ENCODE results near the gene IGFBP4.

Gene IGFBP4

DNA sequence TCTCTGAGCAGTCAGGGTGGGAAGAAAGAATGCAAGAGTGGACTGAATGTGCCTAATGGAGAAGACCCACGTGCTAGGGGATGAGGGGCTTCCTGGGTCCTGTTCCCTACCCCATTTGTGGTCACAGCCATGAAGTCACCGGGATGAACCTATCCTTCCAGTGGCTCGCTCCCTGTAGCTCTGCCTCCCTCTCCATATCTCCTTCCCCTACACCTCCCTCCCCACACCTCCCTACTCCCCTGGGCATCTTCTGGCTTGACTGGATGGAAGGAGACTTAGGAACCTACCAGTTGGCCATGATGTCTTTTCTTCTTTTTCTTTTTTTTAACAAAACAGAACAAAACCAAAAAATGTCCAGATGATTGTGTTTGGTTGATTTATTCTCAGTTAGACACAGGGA is 14.1 kb downstream of the IGFBP4 start:
- DNase-seq = no peak

DNA sequence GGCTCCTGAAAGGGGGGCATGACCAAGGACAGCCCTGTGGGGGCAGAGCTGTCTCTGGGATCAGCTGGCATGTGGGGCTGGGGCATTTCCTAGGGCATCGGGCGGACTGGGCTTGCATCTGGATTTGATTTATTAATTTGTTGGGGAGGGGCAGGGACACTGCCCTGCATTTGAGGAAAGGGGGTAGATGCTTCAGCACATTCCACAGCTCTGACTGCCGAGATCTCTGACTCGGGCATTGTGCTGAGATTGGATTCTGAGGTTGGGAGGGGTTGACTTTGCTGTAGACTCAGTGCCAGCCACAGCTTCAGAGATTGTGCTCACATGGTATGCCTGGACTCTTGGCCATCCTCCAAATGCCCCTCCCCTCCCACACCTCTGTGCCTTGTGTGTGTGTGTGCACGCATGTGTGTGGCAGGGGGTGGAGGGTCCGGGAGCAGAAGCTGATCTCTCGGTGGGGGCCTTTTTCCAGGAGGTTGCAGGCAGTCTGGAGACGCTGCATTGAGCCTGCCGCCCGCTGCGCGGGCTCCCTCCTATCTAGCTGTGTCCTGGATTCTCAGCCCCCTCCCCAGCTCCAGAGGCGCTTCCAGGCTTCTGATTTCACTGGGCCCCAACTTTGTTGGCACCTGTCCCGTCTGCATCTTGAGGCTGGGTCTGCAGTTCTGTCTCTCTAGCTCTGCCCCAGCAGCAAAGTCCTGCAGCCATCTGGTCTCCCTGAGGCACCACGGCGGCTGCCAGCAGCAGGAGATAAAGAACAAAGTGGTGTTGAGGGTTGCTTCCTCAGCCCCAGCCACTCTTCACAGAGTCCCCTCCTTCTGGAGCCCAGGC is 14.9 kb downstream of the IGFBP4 start:
- DNase-seq = no peak

DNA sequence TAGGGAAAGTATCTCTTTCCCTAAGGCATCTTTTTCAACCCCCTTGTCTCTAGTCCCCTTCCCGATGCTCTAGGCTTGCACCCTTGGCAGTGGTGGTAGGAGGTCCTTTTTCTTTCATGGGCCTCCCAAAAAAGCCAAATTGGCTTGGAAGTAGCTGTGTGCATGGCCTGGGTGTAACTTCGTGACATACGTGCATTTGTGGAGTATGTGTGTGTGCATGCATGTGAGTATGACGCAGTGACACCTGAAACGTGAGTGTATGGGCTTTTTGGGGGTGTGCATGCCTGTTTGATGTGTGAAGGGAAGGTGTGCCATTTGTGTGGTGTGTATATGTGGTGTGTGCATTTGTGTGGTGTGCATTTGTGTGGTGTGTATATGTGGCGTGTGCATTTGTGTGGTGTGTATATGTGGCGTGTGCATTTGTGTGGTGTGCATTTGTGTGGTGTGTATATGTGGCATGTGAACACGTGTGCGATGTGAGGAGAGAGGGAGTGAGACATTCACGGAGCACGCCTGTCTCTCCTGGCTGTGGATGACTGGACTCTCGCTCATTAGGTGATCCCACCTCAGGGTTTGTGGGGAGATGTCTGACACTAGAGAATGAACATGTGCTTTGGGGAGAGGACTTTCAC is 15.7 kb downstream of the IGFBP4 start:
- DNase-seq = no peak

DNA sequence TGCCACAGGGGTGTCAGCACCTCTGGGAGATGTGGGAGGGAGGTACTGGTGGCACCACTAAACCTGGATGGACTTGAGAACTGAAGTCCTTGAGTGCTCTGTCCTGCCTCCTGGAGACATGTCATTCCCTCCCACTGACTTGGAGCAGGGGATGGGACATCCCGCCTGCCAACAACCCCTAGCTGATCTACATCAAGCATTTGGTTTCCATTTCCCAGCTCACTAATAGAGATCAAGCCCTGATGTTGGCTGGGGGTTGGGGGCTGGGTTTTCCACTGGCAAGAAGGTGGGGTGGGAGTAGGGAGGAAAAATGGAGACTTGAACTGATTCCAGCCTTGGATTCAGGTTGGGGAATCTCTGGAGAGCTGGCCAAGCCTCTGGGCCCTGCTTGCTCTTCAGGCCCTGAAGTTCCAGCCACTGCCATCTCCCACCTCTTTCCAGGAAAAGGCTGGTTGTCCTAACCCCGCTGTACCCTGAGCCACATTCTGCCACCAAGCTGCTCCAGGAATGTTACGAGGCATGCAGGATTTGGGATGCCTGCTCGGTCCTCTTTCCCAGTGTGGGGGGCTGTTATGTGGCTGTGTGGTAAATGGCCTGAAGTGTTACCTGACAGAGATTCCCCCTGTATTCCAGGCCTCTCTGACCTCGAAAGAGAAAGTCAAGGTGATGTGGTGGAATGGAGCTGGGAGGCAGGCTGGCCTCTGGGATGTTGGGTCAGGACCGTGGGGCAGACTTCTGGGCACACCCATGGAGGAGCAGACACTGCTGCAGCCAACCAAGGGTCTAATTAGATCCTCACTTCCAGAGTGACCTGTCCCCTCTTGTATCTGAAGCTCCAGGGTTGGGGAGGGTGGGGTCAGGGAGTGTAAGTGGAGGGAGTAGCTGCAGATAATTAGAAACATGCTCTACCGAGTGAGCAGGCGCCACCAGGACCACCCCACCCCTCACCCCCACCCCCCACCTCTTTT is 16.7 kb downstream of the IGFBP4 start:
- DNase-seq = no peak

DNA sequence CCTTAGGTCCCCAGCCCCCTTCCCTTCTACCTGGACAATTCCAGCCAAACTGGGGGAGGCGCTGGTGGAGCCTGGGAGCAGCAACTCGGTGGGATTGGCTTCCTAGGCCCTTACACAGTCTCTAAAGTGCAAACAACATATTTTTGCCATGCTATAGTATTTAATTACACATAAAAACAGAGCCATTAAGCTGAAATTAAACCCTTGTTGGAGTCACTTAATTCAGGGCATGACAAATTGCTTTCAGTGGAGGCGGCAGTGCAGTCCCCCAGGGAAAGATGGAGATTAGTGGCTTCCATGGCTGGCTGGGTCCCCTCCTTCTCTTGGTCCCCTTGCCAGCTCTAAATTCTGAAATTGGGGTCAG is 17.3 kb downstream of the IGFBP4 start:
- DNase-seq = no peak

DNA sequence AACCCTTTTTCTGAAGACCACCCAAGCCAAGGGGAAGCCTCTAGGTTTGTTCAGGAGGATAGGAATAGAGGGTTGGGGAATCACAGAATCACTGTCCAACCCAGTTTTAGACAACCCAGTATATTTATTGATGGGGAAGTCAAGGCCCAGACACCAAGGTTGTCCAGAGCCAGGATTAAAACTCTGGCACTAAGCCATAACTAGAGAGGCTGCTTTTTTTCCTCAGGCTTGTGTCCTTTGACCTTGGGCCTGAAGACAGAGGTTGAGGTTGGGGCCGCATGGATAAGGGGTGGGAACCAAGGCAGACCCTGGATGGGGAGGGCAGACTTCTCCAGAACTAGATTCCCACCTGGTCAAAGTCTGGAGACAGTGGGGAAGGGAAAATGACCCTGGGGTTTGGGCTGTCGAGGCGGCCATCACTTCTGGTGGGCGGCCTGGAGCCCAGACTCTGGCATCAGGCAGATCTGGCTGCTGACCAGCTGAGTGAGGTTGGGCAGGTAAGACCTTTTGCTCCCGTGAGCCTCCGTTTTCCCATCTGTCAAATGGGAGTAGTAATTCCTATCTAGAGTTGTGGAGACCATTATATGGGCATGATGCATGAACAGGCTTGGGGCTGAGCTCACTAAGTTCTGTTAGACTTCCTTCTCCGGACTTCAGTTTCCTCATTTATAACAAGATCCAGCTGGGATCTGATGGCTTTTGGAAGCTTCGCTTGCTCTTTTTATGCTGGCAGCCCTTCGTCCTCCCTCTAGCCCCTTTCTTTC is 17.9 kb downstream of the IGFBP4 start:
- no peak for DNase-seq

DNA sequence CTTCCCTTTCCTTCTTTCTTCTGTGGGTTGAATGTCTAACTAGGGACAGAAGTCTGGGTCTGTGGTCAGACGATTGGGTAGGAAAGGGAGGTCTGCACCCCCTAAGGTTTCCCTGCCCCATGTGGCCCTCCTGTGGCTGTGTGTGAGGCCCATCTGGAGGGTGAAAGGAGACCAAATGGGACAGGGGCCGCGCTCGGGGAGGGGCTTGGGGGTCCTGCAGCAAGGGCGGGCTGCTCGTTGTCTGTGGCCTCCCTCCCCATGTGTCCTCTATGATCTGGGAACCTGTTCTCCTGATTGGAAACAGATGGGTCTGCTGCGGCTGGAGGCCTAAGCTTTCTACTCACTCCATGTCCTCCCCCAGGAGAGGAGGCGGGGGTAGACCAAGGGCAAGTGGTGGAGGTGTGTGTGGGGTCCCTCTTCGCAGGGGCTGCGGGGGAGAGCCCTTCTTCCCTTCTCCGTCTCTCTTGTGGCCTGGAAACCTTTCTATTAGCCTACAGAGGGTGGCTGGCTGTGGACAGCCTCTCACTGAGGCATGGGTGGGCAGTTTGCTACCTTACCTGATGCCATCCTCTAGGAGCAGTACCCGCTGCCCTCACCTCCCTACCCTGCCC is 18.6 kb downstream of the IGFBP4 start:
- no peak for DNase-seq

DNA sequence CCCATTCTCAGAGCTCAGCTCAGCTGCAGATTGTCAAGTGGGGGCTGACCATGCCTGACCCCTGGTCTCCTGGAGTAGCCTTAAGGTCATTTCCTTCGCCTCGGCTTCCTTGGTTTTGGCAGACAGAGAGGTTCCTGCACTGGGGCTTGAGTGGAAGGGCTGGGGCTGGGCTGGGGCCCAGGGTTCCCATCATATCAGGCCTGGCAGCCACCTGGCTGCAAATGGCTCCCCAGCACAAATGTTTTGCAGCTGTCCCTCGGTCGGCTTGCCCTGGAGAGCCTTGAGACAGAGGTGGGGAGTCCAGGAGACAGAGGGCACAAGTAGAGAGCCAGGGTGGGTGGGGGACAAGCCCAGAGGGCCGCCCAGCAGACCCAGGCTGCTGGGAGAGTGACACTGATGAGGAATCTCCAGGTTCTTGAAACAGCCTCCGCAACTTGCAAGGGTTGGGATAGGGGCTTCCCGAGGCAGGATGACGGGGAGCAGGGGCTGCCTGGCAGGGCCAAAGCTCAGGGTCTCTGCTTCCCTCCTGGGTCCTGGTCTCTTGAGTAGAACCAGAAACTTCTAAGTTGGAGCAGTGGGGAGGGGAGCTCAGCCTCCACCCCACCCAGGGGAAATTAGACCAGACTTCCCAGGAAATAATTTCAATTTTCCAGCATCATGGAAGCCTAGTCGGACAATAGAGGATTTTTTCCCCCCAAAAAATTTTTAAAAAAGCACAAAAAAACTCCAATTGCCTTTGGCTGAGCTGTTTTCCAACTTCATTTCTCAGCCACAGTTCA is 19.3 kb downstream of the IGFBP4 start:
- DNase-seq = no peak

DNA sequence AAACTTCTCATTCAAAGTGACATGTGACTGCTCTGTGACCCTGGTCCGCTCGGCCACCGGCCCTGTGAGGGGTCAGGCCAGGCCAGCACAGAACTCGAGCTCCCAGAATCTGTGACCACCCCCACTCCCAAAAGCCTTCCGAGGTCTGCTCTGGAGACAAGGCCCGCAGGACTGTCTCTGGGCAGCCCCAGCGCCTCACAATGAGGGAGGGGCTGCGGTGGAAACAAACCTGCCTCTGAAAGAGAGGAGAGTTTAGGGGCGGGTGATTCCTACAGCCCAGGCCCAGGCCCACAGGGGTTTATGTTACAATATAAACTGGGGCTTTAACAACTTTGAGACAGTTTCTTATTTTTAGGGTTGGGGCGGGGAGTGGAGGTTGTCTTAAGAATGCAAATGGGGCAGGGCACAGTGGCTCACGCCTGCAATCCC is 19.9 kb downstream of the IGFBP4 start:
- DNase-seq = no peak

DNA sequence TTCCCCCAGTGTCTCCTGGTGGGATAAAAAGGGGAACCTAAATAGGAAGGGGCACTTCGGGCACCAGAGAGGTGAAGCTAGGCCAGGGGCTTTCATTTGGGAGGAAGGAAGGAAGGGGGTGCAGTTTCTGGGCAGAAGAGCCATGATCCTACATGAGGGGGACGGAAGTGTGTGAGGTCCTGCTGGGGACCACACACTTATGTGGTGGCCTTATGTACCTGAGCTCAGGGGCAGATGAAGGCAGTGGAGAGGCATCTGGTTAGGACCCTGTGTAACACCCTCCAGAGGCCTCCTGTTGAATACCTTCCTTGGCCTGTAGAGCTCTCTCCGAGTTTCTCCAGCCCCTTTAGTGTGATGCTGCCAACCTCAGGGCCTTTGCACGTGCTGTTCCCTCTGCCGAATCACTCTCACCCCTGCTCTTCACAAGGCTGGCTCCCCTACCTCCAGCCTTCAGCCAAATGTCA is 21.2 kb downstream of the IGFBP4 start:
- no peak for DNase-seq

DNA sequence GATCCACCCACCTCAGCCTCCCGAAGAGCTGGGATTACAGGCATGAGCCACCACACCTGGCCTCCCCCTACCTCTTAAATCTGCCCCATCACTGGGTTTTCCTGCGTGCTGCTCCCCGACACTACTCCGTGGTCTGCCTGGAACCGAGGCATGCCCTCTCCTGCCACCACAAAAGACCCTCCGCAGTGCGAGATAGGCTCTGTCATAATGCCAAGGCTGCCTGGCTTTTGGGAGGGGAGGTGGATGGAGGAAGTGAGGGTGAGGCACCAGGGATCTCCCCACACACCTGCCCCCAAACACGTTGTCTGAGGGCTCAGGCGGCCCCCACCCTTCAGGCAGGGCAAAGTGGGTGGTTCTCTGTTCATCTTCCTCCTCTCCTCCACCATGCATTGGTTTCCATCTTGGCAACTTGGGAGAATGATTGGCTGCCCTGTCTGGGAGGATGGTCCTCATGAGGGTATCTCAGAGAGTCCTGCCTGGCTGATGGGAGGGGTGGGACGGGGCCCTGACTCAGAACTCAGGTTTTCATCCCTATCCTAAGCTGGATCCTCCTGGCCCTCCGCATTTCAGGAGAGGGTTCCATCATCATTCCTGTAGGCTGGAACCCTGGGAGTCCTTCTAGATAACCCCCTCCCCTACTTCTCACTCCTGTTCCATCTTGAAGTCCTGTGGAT is 23.2 kb downstream of the IGFBP4 start:
- no peak for DNase-seq

DNA sequence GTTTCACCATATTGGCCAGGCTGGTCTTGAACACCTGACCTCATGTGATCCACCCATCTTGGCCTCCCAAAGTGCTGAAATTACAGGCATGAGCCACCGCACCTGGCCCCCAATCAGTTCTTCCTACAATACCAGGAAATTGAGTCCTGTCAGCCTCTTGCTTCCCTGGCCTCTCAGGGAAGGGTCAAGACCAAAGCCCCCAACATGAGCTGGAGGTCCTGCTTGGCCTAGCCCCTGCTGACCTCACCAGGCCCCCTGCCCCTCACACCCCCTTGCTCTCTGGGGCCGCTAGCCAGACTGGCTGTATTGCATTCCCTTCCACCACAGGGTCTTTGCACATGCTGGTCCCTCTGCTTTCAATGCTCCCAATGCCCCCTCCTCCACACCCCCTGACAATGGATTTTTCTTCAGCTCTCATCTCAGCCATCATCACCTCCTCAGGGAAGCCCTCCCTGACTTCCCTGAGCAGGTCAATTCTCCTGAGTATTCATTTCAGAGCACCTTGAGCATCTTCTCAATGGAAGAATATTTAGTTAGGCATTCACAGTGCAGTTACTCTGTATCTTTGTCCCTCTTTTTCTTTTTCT is 24.1 kb downstream of the IGFBP4 start:
- no peak for DNase-seq

DNA sequence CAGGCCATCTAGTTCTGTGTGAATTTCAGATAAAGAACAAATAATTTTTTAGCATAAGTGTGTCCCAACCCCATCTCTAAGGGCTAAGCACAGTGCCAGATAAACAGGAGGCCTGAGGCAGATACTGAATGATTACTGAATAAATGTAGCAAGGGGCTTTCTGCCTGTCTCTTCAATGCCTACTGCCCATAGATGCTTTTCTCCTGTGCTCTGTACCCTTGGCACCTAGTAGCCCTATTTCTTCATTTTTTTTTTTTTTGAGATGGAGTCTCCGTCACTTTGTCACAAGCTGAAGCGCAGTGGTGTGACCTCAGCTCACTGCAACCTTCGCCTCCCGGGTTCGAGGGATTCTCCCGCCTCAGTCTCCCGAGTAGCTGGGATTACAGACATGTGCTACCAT is 25.3 kb downstream of the IGFBP4 start:
- DNase-seq = no peak

DNA sequence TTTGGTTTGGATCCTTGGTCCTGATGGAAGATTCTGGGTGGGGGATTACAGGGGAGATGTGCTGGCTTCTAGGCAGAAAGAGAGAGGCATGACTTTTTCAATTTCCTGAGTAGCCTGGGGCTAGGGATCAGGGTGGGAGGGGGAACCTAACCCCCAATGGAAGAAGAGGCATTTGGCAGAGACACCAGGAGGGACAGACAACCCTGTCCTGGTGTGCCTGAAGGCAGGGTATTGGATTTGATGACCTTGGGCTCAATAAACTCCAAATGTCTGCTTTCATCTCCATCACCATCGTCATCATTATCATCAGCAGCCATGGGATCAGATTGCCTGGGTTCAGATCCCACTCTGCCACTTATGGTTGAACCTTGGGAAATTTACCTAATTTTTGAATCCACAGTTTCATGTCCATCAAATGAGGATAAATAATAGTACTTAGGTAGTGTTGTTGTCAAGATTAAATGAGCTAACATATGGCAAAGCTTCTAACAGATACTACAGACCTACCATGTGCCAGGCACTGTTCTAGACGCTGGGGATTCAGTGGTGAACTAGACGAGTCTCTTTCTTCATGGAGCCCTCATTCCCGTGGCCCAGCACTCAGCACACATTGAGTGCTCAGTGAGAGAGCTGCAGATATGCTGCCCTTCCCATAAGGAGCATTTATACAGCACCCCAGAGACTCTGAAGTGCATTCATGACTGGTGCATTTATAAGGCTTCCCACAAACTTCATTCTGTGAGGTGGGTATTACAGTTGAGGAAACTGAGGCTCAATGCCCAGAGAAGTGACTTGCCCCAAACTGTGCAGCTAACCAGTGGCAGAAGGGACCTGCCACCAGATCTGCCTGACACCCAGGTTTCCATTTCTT is 26.8 kb downstream of the IGFBP4 start:
- no peak for DNase-seq

DNA sequence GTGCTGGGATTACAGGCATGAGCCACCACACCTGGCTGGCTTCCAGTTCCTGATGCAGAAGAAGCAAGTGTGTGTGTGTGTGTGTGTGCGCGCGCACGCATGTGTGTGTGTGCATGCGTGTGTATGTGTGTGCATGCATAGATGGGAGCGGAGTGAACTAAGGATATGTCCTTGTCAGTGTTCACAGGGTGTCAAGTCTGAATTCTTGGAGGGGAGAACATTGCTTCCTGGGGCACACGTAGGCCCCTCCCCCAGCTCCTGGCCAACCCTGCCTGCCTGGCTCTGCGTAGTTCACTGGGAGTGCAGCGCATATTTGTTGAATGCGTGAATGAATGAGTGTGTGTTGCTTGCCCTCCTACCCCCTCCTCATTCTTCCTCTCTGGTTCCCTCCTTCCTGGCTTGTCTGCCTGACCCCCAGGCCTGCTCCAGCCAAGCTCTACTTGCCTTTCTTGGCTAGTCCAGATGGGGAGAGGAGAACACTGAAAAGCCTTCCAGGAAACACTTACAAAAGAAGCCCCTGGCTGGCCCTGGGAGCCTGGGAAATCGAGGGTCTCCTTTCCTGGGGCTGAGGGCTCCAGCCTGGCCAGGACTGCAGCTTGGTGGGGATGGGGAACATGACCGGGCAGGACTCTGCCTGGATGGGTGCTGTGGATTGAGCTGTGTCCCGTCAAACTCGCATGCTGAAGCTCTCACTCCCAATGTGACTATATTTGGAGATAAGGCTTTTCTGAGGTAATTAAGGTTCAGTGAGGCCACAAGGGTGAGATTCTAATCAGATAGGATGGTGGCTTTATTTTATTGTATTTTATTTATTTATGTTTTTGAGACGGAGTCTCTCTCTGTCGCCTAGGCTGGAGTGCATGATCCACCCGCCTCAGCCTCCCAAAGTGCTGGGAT is 27.9 kb downstream of the IGFBP4 start:
- DNase-seq = no peak

DNA sequence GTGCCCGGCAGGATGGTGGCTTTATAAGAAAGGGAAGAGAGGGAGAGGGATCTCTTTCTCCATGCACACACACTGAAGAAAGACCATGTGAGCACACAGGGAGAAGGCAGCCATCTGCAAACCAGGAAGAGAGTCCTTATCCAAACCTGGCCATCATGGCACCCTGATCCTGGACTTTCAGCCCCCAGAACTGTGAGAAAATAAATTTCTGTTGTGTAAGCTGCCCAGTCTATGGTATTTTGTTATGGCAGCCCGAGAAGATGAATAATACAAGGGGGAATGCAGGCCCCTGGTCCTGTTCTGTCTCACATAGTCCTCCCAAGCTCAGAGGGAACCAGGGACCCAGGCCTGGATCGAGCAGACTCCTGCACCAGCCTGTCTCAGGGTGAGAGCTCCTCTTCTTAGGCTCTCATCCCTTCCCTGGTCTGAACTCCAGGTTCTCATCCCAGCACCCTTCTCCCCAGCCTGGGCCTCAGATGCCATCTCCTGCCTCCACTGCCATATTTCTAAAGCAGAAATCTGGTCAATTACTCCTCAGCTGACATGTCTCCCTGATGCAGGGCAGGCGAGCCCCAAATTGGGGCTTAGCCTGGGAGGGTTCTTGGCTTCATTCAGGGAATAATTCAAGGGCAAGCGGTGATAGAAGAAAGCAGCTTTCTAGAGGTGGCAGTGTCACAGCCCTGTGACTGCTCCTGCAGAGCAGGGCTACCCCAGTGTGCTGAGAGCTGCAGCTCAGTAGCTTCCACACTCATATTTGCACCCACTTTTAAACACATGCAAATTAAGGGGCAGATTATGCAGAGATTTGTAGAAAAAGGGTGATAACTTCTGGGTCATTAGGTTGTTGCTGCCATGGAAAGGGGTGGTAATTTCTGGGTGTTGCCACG is 28.8 kb downstream of the IGFBP4 start:
- DNase-seq = no peak

Measured in activated CD4-positive, alpha-beta T cell treated with anti-CD3 and anti-CD28 coated beads for 48 hours (primary cell).